ENCODE results near the gene EP400. TPM values are rescaled to one million over a fixed set of nuclear protein-coding genes. Genes with fewer than 3 reads are reported as not detected.

The EP400 gene
- total RNA-seq, 1 donor from 2014 or later, result 9.7 TPM

DNA sequence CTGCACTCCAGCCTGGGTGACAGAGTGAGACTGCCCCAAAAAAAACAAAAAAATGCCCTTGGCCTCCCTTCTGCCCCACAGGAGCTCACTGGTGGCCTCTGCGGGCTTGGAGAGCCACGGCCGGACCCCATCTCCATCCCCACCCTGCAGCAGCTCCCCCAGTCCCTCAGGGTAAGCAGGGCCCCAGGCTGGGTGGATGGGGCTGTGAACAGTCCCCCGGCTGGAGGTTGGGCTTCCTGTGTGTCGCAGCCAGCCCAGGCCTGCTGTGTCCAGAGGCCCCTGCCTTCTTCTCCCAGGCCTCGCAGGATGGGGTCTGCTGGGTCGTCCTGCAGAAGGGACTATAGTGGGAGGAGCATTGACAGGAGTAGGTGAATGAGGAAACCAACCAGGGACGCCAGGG lies 36.1 kb upstream of the EP400 start:
- DNase-seq, result no peak

- no peak for DNase-seq
These were observed 35.5 kb upstream of the EP400 start for GRCh38 chr12:131914179-131914702.

DNA sequence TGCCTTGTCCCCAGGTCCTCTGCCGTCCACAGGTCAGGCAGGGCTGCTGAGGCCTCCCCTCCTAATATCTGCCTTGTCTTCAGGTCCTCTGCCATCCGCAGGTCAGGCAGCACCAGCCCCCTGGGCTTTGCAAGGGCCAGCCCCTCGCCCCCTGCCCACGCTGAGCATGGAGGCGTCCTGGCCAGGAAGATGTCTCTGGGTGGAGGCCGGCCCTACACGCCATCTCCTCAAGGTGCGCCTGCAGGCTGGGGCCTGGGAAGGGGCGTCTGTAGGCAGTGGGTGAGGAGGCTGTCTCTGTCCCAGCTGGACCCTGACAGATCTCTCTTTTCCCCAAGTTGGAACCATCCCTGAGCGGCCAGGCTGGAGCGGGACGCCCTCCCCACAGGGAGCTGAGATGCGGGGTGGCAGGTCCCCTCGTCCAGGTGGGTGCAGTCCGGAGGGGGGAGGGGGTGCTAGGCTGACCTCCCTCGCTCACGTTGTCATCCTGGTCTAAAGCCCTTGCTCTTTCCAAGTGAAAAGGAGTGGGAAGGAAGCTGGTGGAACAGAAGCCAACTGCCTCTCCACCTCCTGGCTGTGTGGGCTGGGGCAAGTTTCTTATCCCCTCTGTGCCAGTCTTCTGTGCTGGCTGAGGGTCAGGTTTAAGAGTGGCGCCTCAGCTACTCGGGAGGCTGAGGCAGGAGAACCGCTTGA lies 34.6 kb upstream of the EP400 start:
- no peak for DNase-seq

DNA sequence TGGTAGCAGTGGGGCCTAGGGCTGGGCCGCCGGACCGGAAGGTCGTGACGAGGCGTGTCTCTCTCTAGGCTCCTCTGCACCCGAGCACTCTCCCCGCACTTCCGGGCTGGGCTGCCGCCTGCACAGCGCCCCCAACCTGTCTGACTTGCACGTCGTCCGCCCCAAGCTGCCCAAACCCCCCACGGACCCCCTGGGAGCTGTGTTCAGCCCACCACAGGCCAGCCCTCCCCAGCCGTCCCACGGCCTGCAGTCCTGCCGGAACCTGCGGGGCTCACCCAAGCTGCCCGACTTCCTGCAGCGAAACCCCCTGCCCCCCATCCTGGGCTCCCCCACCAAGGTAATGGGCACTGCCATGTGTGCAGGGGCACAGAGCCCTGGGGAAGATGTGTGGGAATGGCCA lies 33.9 kb upstream of the EP400 start:
- no peak for DNase-seq

DNA sequence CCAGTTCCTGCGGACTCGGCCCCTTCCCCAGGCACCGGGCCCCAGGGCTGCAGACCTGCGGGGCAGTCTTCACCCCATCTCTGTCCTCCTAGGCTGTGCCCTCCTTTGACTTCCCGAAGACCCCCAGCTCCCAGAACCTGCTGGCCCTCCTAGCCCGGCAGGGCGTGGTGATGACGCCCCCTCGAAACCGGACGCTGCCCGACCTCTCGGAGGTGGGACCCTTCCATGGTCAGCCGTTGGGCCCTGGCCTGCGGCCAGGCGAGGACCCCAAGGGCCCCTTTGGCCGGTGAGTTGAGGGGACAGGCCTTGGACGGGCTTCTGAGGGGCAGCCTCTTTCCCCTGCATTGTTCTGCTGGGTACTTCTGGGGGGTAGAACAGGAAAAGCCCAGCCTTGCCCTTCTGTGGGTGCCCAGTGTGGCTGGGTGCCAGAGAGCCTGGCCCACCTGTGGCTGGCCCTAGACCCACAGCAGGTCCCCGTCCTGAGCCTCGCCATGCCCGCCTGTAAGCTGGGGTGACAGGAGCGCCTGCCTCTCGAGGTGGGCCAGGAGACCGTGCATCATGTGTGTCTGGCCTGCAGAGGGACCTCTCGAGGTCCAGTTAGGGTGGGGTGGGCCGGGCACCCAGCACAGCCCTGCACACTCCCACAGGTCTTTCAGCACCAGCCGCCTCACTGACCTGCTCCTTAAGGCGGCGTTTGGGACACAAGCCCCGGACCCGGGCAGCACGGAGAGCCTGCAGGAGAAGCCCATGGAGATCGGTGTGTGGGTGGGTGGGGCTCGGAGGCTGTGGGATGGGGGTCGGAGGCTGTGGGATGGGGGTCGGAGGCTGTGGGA lies 33.2 kb upstream of the EP400 start:
- no peak for DNase-seq

DNA sequence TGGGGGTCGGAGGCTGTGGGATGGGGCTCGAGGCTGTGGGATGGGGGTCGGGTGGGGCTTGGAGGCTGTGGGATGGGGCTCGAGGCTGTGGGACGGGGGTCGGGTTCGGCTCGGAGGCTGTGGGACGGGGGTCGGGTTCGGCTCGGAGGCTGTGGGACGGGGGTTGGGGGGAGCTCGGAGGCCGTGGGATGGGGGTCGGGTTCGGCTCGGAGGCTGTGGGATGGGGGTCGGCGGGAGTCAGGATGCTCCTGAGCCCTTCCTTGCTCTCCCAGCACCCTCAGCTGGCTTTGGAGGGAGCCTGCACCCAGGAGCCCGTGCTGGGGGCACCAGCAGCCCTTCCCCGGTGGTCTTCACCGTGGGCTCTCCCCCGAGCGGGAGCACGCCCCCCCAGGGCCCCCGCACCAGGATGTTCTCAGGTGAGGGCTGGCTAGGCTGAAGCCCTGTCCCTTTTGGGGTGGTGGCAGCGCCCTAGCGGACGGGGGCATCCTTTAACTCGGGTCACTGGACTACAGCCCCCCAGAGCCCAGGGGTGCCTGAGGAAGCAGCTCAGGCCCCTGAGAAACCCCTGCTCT lies 32.5 kb upstream of the EP400 start:
- DNase-seq, result no peak

- DNase-seq, result no peak
These were observed 31.9 kb upstream of the EP400 start for GRCh38 chr12:131917711-131918306.

DNA sequence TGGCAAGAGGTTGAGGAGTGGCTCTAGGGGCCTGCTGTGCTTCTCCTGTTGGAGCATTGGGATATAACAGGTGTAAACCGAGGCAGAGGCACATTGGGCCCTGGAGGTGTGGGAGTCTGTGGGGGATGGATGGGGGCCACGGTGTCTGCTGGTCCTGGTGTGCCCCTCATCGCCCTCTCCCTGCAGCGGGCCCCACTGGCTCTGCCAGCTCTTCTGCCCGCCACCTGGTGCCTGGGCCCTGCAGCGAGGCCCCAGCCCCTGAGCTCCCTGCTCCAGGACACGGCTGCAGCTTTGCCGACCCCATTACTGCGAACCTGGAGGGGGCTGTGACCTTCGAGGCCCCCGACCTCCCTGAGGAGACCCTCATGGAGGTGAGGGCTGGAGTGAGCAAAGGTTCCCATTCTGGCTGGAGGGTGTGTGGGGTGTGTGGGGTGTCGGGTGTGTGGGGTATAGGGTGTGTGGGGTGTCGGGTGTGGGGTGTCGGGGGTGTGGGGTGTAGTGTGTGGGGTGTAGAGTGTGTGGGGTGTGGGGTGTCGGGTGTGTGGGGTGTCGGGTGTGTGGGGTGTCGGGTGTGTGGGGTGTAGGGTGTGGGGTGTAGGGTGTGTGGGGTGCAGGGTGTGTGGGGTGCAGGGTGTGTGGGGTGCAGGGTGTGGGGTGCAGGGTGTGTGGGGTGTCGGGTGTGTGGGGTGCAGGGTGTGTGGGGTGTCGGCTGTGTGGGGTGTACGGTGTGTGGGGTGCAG lies 31.3 kb upstream of the EP400 start:
- no peak for DNase-seq

DNA sequence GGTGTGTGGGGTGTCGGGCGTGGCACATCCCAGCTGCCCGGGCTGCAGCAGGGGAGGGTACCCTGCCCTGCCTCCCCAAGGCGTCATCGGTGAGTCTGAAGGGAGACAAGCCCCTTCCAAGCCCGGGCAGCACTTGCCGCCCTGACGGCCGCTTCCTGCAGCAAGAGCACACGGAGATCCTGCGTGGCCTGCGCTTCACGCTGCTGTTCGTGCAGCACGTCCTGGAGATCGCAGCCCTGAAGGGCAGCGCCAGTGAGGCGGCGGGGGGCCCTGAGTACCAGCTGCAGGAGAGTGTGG lies 30.7 kb upstream of the EP400 start:
- no peak for DNase-seq

- no peak for DNase-seq
These were observed 30.2 kb upstream of the EP400 start for GRCh38 chr12:131919366-131920156.

DNA sequence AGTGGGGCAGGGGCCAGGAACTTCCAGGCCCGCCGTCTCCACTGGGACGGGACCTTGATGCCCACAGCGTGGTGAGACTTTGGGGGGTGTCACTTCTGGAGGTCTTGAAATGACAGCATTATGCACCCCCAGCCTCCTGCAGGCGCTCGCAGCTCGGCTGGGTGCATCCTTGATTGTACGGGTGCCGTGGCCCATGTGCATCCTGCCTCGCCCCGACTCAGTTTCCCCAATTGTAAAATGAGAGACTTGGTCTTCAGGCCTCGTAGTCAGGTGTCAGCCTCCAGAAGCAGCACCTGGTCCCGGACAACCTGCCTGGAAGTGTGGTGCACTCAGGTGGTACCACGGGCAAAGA lies 29.6 kb upstream of the EP400 start:
- DNase-seq, result no peak

DNA sequence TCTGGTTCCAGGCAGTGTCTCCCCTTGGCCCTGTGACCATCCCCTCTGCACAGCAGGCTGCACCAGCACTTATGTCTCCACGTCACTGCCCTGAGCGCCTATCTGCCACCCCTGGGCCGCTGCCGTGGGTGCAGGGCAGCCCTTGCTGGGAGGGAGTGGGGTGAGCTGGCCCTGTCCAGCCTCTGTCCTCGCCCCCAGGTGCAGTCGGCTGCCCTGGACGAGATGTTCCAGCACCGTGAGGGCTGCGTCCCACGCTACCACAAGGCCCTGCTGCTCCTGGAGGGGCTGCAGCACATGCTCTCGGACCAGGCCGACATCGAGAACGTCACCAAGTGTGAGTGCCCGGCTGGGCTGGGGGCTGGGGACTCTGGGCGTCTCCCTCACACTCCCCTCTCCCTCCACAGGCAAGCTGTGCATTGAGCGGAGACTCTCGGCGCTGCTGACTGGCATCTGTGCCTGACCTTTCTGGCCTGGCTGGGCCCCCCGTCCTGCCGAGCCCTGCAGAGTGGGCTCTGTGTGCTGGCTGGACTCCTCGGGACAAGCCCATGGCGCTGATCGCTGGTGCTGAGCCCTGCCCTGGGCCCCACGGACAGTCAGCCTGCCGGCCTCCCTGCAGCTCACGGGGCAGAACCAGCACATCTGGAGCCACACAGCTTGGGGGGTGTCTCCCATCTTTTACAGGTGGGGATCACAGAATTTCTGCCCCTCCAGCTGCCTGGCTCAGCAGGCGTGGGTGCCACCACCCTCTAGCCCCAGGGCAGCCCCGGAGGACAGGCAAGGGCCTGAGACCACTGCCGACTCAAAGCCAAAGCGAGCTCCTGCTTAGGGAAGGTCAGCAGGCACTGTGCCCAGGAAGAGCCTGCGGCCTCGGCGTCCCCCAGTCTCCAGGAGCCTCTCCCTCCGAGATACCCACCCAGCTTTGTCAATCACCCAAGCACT lies 28.6 kb upstream of the EP400 start:
- DNase-seq, result no peak

DNA sequence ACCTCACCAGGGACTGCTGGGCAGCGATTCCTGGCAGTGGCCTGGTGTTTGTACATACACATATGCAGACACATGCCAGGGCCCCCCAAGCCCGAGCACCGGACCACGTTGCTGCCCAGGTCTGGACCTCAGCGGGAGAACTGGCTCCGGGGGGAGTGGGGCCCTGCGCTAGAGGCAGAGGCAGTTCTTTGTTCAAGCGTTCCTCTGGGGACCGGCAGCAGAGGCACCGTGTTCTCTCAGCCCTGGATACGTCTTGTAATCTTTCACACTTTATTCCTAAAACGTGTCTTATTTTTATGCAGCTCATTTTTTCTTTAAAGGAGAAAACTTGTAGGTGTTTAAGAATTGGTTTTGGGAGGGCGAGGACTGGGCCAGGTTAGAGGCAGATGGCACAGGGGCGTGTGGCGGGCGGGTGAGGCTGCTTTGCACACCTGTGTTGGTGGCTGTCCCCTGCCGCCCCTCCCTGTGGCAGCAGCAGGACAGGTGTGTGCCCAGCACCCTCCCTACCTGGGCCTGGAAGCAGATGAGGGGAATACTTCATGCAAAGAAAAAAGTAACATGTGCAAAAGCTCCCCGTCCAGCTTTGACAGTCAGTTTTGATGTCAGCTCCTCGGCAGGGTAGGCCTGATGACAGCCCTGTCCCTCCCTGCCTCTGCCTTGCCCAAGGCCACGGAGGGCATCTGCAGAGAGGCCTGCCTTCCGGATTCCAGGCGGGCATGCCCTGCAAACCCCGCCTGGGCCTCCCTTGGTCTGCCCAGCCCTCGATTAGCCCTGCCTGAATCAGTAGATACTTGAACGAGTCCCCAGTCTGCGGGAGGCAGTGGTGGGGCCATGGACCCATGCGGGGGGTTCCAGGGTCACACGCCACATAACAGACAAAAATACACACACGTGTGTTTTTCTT lies 27.6 kb upstream of the EP400 start:
- DNase-seq, result no peak

GRCh38 chr12:131922772-131923171 lies 27.0 kb upstream of the EP400 start:
- no peak for DNase-seq

- DNase-seq, result no peak
These were observed 26.5 kb upstream of the EP400 start for GRCh38 chr12:131923260-131923659.

GRCh38 chr12:131927110-131928079 lies 22.3 kb upstream of the EP400 start:
- no peak for DNase-seq

DNA sequence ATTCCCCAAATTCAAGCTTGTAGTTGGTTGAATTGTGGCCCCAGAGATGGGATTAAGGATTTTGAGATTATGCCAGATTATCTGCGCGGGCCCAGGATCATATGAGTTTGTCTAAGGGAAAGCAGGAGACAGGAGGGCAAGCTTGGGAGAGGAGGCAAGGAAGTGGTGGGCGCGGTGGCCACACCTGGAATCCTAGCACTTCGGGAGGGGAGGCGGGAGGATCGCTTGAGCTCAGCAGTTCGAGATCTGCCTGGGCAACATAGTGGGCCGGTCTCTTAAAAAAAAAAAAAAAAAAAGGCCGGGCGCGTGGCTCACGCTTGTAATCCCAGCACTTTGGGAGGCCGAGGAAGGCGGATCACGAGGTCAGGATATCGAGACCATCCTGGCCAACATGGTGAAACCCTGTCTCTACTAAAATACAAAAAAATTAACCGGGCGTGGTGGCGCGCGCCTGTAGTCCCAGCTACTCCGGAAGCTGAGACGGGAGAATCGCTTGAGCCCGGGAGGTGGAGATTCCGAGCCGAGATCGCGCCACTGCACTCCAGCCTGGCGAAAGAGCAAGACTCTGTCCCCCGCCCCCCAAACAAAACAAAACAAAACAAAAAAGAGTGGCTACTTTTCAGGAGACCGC lies 21.5 kb upstream of the EP400 start:
- peak; percentile 48 for DNase-seq

Measured in dermis blood vessel endothelial cell (primary cell).